Measurements from ENCODE around the gene ZNF611. TPM values are rescaled to one million over a fixed set of nuclear protein-coding genes. Genes with fewer than 3 reads are reported as not detected.
"Not testable (repeated sequence)": the region's sequence is repeated elsewhere in the genome, so short reads cannot be mapped to it uniquely, and the experiment has no call there.

The ZNF611 gene
- polyA plus RNA-seq, 1 donor from 2014 or later = 11.8 TPM

DNA sequence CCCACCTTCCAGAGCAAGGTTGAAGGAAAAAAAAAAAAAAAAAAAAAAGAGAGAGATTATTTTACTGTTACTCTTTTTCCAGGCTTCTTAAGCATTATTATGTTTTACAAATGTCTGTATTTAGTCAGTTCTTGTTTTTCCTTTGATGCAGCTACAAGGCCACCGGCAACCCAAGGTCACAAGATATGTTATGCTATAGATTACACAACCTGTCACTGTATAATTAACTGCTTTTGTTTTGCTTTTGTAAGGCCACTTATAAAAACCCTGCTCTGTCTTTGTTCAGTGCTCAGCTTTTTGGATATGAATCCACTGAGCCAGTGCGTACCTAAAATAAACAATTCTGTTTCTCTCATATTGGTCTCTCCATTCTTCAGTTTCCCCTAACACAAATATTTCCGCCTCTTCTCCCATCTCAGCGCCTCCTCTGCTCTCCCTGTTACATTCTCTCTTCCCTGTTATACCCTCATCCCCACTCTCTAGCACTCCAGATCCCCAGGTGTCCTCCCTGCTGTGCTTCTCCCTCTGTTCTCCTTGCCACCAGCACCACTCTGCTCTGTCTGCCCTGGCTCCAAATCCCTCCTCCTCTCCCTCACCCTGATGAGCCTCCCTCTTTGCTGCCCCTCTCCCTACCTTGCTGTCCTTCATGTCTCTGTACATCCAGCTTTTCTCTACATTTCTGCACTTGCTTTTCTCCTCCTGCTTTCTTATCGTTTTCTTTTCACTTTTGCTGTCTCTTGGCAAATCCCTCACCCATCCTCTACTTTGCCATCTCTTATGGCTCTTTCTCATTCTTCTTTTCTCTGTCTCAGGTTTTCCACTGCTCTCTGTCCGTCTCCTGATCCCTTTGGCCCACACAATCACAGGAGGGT, 45.7 kb downstream of the ZNF611 start:
- H2AFZ ChIP-seq (ENCODE audit: low read depth, low read length) = peak overlapping the region; percentile 1
- H3K9me3 ChIP-seq (ENCODE audit: low read length); H3K36me3 ChIP-seq (ENCODE audit: insufficient read depth, low read length); H3K9me2 ChIP-seq (ENCODE audit: insufficient read depth, low read length); H3K79me2 ChIP-seq (replicated peaks; ENCODE audit: insufficient read depth, low read length); H3K27ac ChIP-seq (ENCODE audit: low read length); H3K27me3 ChIP-seq (ENCODE audit: insufficient read depth, low read depth, low read length); H4K20me1 ChIP-seq (ENCODE audit: insufficient read depth); H3K4me2 ChIP-seq (ENCODE audit: low read length); H3F3A ChIP-seq (ENCODE audit: insufficient read depth, low read length, poor library complexity, severe bottlenecking): not testable (repeated sequence)
- H3K4me3 ChIP-seq (ENCODE audit: low read length) = peak overlapping the region; percentile 68
- peak overlapping the region; percentile 63 for H3K9ac ChIP-seq (ENCODE audit: low read length)

DNA sequence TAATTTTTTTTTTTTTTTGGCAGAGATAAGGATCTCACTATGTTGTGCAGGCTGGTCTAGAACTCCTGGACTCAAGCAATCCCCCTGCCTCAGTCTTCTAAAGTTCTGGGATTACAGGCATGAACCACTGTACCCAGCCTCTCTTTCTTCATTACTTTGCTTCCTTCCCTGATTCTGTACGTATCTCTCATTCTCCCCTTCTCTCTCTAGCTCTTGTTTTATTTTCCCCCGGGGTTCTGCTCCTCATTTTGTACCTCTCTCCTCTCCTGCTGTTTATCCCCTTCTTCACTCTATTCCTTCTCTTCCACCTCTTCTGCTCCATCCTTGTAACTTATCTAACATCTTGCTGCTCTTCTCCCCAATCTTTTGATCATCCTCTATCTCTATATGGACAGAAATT, 46.5 kb downstream of the ZNF611 start:
- no peak overlapping the region for H2AFZ ChIP-seq (ENCODE audit: low read depth, low read length)
- no peak overlapping the region for H3K4me2 ChIP-seq (ENCODE audit: low read length)
- H4K20me1 ChIP-seq (ENCODE audit: insufficient read depth) = no peaks in the 10 kb centered on the region

DNA sequence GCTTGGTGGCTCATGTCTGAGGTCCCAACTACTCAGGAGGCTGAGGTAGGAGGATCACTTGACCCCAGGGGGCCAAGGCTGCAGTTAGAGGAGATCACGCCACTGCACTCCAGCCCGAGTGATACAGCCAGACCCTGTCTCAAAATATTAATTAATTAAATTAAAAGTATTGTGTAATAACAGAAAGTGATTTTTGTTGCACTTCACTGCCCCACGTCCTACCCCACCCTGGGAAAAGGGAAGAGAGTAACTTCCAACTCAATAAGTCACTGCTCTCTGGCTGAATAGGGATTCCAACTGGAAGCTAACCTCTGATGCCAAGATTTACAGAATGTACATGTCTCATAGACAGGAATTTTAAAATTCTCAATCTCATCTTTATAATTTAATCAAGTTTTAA, 47.2 kb downstream of the ZNF611 start:
- H2AFZ ChIP-seq (ENCODE audit: low read depth, low read length) = no peak overlapping the region
- no peaks in the 10 kb centered on the region for H3K36me3 ChIP-seq (ENCODE audit: insufficient read depth, low read length)
- no peaks in the 10 kb centered on the region for H4K20me1 ChIP-seq (ENCODE audit: insufficient read depth)
- H3K4me2 ChIP-seq (ENCODE audit: low read length) = no peak overlapping the region
- H3K4me3 ChIP-seq (ENCODE audit: low read length) = no peak overlapping the region
- no peaks in the 10 kb centered on the region for H3F3A ChIP-seq (ENCODE audit: insufficient read depth, low read length, poor library complexity, severe bottlenecking)
- TF ChIP-seq TAF1 (IDR thresholded peaks at IDR 0.05; ENCODE audit: low read depth) (no peak), SMC3 (conservative IDR thresholded peaks at IDR 0.05; ENCODE audit: poor library complexity) (no peak), RAD21 (conservative IDR thresholded peaks at IDR 0.05) (no peak), EZH2 (IDR thresholded peaks at IDR 0.05; ENCODE audit: borderline replicate concordance, insufficient read depth, low read length, poor library complexity, severe bottlenecking) (no peak), MXI1 (conservative IDR thresholded peaks at IDR 0.05; ENCODE audit: poor library complexity, severe bottlenecking) (no peak), POLR2AphosphoS5 (IDR thresholded peaks at IDR 0.05) (no peak), EP300 (conservative IDR thresholded peaks at IDR 0.05; ENCODE audit: poor library complexity, severe bottlenecking) (no peak)
- TF ChIP-seq, protein P1, sequence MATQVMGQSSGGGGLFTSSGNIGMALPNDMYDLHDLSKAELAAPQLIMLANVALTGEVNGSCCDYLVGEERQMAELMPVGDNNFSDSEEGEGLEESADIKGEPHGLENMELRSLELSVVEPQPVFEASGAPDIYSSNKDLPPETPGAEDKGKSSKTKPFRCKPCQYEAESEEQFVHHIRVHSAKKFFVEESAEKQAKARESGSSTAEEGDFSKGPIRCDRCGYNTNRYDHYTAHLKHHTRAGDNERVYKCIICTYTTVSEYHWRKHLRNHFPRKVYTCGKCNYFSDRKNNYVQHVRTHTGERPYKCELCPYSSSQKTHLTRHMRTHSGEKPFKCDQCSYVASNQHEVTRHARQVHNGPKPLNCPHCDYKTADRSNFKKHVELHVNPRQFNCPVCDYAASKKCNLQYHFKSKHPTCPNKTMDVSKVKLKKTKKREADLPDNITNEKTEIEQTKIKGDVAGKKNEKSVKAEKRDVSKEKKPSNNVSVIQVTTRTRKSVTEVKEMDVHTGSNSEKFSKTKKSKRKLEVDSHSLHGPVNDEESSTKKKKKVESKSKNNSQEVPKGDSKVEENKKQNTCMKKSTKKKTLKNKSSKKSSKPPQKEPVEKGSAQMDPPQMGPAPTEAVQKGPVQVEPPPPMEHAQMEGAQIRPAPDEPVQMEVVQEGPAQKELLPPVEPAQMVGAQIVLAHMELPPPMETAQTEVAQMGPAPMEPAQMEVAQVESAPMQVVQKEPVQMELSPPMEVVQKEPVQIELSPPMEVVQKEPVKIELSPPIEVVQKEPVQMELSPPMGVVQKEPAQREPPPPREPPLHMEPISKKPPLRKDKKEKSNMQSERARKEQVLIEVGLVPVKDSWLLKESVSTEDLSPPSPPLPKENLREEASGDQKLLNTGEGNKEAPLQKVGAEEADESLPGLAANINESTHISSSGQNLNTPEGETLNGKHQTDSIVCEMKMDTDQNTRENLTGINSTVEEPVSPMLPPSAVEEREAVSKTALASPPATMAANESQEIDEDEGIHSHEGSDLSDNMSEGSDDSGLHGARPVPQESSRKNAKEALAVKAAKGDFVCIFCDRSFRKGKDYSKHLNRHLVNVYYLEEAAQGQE (IDR thresholded peaks at IDR 0.05; ENCODE audit: borderline replicate concordance) = no peak
- TF ChIP-seq, protein P2, sequence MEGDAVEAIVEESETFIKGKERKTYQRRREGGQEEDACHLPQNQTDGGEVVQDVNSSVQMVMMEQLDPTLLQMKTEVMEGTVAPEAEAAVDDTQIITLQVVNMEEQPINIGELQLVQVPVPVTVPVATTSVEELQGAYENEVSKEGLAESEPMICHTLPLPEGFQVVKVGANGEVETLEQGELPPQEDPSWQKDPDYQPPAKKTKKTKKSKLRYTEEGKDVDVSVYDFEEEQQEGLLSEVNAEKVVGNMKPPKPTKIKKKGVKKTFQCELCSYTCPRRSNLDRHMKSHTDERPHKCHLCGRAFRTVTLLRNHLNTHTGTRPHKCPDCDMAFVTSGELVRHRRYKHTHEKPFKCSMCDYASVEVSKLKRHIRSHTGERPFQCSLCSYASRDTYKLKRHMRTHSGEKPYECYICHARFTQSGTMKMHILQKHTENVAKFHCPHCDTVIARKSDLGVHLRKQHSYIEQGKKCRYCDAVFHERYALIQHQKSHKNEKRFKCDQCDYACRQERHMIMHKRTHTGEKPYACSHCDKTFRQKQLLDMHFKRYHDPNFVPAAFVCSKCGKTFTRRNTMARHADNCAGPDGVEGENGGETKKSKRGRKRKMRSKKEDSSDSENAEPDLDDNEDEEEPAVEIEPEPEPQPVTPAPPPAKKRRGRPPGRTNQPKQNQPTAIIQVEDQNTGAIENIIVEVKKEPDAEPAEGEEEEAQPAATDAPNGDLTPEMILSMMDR (IDR thresholded peaks at IDR 0.05; ENCODE audit: poor library complexity, severe bottlenecking) = no peak
- no peak overlapping the region for H3K27ac ChIP-seq (ENCODE audit: low read length)
- no peaks in the 10 kb centered on the region for H3K27me3 ChIP-seq (ENCODE audit: insufficient read depth, low read depth, low read length)
- H3K79me2 ChIP-seq (replicated peaks; ENCODE audit: insufficient read depth, low read length) = no peaks in the 10 kb centered on the region
- no peak overlapping the region for H3K9ac ChIP-seq (ENCODE audit: low read length)
- H3K9me2 ChIP-seq (ENCODE audit: insufficient read depth, low read length) = no peaks in the 10 kb centered on the region
- H3K9me3 ChIP-seq (ENCODE audit: low read length) = no peaks in the 10 kb centered on the region

More for the DNA sequence above, 46.5 kb downstream of the ZNF611 start:
- Histone ChIP-seq H3K9ac (ENCODE audit: low read length) (no peak overlapping the region), H3K36me3 (ENCODE audit: insufficient read depth, low read length) (no peaks in the 10 kb centered on the region), H3K27ac (ENCODE audit: low read length) (no peak overlapping the region), H3K27me3 (ENCODE audit: insufficient read depth, low read depth, low read length) (no peaks in the 10 kb centered on the region), H3K4me3 (ENCODE audit: low read length) (no peak overlapping the region), H3K9me2 (ENCODE audit: insufficient read depth, low read length) (no peaks in the 10 kb centered on the region), H3F3A (ENCODE audit: insufficient read depth, low read length, poor library complexity, severe bottlenecking) (no peaks in the 10 kb centered on the region), H3K79me2 (replicated peaks; ENCODE audit: insufficient read depth, low read length) (no peaks in the 10 kb centered on the region), H3K9me3 (ENCODE audit: low read length) (no peaks in the 10 kb centered on the region)
- no peak for TF ChIP-seq SMC3 (conservative IDR thresholded peaks at IDR 0.05; ENCODE audit: poor library complexity)
- no peak for TF ChIP-seq MXI1 (conservative IDR thresholded peaks at IDR 0.05; ENCODE audit: poor library complexity, severe bottlenecking)
- no peak for TF ChIP-seq POLR2AphosphoS5 (IDR thresholded peaks at IDR 0.05)
- no peak for TF ChIP-seq RAD21 (conservative IDR thresholded peaks at IDR 0.05)
- TF ChIP-seq EZH2 (IDR thresholded peaks at IDR 0.05; ENCODE audit: borderline replicate concordance, insufficient read depth, low read length, poor library complexity, severe bottlenecking) = no peak
- TF ChIP-seq, protein P1 (IDR thresholded peaks at IDR 0.05; ENCODE audit: borderline replicate concordance) = no peak
- no peak for TF ChIP-seq EP300 (conservative IDR thresholded peaks at IDR 0.05; ENCODE audit: poor library complexity, severe bottlenecking)
